Measurements from ENCODE around the gene SLC38A11. TPM values are rescaled to one million over a fixed set of nuclear protein-coding genes. Genes with fewer than 3 reads are reported as not detected.

SLC38A11 gene
- total RNA-seq, 2 donors from 2014 or later = 0.85 to 2.0 TPM

DNA sequence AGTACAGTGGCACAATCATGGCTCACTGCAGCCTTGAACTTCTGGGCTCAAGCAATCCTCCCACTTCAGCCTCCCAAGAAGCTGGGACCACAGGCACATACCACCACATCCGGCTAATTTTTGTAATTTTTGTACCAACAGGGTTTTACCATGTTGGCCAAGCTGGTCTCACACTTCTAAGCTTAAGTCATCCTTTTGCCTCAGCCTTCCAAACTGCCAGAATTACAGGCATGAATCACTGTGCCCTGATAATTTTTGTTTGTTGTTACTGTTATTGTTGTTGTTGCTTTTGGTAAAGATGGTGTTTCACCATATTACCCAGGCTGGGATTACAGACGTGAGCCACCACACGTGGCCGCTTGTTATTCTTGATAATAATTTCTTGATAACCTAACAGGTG lies 103.2 kb downstream of the SLC38A11 start:
- Histone ChIP-seq H3K27me3 (replicated peaks; ENCODE audit: insufficient read depth) (no peaks in the 10 kb centered on the region), H3K27ac (no peak overlapping the region), H3K36me3 (no peaks in the 10 kb centered on the region), H3K9me3 (no peaks in the 10 kb centered on the region), H3K4me1 (ENCODE audit: control insufficient read depth in 1 of 2, low read depth in 2 of 2) (no peaks in the 10 kb centered on the region), H3K4me3 (no peak overlapping the region)
- DNase-seq (ENCODE audit: low spot score) = no peak
- ATAC-seq (ENCODE audit: insufficient number of reproducible peaks, low FRiP score, low read depth) = no peak
- no peak for TF ChIP-seq CTCF (IDR thresholded peaks at IDR 0.05)

- DNase-seq (ENCODE audit: low spot score) (no peak), ATAC-seq (ENCODE audit: insufficient number of reproducible peaks, low FRiP score, low read depth) (no peak)
- H3K27ac ChIP-seq = no peak overlapping the region
- H3K4me1 ChIP-seq (ENCODE audit: control insufficient read depth in 1 of 2, low read depth in 2 of 2) = no peaks in the 10 kb centered on the region
- no peaks in the 10 kb centered on the region for H3K36me3 ChIP-seq
- H3K9me3 ChIP-seq = no peaks in the 10 kb centered on the region
- H3K4me3 ChIP-seq = no peak overlapping the region
- TF ChIP-seq CTCF (IDR thresholded peaks at IDR 0.05) = no peak
- H3K27me3 ChIP-seq (replicated peaks; ENCODE audit: insufficient read depth) = no peaks in the 10 kb centered on the region
These were observed 105.1 kb downstream of the SLC38A11 start for GRCh38 chr2:164850235-164850634.

- H3K9me3 ChIP-seq = no peaks in the 10 kb centered on the region
- no peak overlapping the region for H3K27ac ChIP-seq
- no peak overlapping the region for H3K4me3 ChIP-seq
- ATAC-seq (ENCODE audit: insufficient number of reproducible peaks, low FRiP score, low read depth) = no peak
- TF ChIP-seq CTCF (IDR thresholded peaks at IDR 0.05) = no peak
- DNase-seq (ENCODE audit: low spot score) = no peak
- no peaks in the 10 kb centered on the region for H3K27me3 ChIP-seq (replicated peaks; ENCODE audit: insufficient read depth)
- no peaks in the 10 kb centered on the region for H3K4me1 ChIP-seq (ENCODE audit: control insufficient read depth in 1 of 2, low read depth in 2 of 2)
- H3K36me3 ChIP-seq = no peaks in the 10 kb centered on the region
These were observed 105.8 kb downstream of the SLC38A11 start for GRCh38 chr2:164849506-164849905.

DNA sequence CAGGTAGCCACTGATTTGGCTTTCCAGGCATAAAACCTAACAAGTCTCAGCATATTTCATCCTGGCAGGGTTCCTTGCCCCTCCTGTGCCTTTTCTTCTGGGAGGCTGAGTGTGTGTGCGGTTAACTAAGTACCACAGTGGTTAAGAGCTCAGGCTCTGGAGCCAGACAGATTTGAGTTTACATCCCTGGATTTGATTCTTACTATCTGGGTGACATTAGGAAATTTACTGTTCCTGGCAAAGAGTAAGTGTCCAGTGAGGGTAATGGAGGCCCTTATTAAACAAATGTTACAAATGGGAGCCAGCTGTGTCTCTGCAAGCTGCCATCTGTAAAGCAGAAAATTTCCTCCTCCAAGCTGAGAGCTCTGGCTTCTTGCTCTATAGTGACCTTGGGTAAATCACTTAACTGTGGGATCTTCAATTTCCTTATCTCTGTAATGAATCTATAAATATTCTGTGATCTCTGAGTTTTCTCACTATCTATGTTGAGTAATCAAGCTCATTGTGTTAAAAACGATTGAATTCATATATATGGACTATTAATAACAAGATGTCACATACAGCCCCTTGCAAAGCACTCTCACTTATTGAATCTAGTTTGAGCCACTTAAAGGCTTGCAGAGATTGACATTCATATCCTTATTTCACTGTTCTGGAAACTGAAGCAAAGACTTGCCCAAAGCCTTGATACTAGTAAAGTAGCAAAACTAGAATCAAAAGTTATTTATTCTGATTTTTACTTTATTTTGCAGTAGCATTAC lies 107.2 kb downstream of the SLC38A11 start:
- DNase-seq (ENCODE audit: low spot score) (no peak), ATAC-seq (ENCODE audit: insufficient number of reproducible peaks, low FRiP score, low read depth) (no peak)
- Histone ChIP-seq H3K9me3 (no peaks in the 10 kb centered on the region), H3K27me3 (replicated peaks; ENCODE audit: insufficient read depth) (no peaks in the 10 kb centered on the region), H3K27ac (no peak overlapping the region), H3K36me3 (no peaks in the 10 kb centered on the region), H3K4me3 (no peak overlapping the region), H3K4me1 (ENCODE audit: control insufficient read depth in 1 of 2, low read depth in 2 of 2) (no peaks in the 10 kb centered on the region)
- no peak for TF ChIP-seq CTCF (IDR thresholded peaks at IDR 0.05)

DNA sequence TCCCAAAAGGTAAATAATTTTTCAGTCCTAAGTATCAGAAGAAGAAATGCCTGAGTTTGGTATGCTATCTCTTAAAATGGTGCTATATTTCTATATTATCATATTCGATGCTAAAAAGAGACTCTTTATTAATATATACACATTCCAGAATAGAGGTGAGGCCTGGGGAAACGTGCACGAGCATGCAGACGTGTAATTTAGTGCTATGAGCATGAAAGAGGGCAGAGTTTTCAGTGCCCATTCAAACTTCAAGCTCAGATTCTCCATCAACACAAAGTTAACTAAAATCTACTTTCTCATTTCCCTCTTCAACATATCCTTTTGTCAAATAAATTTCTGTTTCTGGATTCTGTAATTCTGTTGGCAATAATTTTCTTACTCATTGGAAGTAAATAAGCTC lies 108.0 kb downstream of the SLC38A11 start:
- TF ChIP-seq CTCF (IDR thresholded peaks at IDR 0.05) = no peak
- H3K27ac ChIP-seq = no peak overlapping the region
- no peak for ATAC-seq (ENCODE audit: insufficient number of reproducible peaks, low FRiP score, low read depth)

More for the DNA sequence above, 108.0 kb downstream of the SLC38A11 start:
- Histone ChIP-seq H3K36me3 (no peaks in the 10 kb centered on the region), H3K9me3 (no peaks in the 10 kb centered on the region), H3K27me3 (replicated peaks; ENCODE audit: insufficient read depth) (no peaks in the 10 kb centered on the region), H3K4me3 (no peak overlapping the region), H3K4me1 (ENCODE audit: control insufficient read depth in 1 of 2, low read depth in 2 of 2) (peaks cover 0 to 2% of the 10 kb centered on the region in 2 donors)
- no peak for DNase-seq (ENCODE audit: low spot score)

All from thoracic aorta (tissue), 2 donors.